HG02970 (cell line): Measurements from ENCODE around the gene CCDC177.

Experiments used
- ATAC-seq: cut with Tn5 transposase; IDR thresholded peaks from one replicate; pipeline ENCODE4 v1.9.1; 2021; ENCODE audit warnings: mild to moderate bottlenecking, moderate library complexity, moderate number of reproducible peaks; ENCODE audit not compliant: unreplicated experiment, low FRiP score

CCDC177 gene

DNA sequence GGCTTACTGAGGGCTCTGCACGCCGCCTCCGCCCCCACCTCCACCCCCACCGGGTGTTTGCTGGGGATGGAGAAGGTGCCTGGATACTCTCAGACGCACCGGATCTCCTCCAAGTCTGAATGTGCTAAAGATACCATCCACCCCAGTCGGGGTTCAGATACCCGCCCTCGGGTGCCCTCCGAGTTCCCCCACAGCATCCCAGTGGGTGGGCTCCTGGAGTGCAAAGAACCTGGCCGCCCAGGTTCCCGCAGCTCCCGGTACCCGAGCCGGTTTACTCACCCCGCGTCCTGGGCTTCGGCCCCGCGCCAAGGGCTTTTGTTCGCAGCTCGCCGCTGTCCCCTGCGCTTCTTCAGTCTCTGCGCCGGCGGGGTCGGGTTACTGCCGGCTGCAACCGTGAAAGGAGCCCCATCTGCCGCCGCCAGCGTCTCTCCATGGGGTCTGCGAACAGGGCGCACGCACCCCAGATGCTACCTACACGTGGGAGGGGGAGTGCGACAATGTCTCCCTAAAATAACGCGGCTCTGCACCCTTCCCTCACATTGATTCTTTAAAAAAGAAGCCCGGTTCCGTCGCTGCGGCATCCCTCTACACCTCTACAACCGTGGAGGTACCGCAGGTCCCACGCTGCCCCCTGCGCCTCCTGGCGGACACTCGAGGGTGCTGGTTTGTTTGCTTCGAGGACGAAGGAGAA is at the start of gene CCDC177:
Gene CCDC177 (minus strand): TSS at position 609 of the 691 bp plus-strand sequence. CDS start 1,249 bp downstream, outside the sequence.
- ATAC-seq = no peak

DNA sequence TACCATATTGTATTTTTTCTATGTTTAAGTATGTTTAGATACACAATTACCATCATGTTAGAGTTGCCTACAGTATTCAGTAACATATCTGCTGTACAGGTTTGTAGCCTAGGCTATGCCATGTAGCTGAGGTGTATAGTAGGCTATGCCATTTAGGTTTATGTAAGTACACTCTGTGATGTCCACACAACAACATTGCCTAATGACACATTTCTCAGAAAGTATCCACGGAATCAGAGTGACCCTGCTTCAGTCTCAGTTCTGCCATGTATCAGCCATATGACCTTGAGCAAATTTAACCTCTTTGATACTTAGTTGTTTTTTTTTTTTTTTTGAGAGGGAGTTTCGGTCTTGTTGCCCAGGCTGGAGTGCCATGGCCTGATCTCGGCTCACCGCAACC is 49.5 kb upstream of the CCDC177 start:
- ATAC-seq = no peak

DNA sequence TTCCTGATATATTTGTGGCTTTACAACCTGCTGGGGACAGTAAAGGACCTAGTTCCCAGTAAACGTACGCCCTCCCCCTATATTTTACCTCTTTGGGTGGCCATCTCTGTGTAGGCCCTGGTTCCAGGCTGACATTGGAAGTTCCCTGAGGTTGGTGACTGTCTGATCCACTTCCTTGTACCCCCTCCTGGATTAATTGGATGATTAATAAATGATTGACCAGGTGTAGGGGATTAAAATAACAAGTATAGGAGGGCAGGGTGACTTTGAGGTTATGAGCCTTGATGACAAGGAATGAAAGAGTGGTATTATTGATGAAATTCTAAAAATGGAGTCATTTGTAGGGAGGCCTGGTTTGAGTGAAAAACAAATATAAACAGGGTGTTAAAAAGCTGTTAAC is 46.3 kb upstream of the CCDC177 start:
- no peak for ATAC-seq

DNA sequence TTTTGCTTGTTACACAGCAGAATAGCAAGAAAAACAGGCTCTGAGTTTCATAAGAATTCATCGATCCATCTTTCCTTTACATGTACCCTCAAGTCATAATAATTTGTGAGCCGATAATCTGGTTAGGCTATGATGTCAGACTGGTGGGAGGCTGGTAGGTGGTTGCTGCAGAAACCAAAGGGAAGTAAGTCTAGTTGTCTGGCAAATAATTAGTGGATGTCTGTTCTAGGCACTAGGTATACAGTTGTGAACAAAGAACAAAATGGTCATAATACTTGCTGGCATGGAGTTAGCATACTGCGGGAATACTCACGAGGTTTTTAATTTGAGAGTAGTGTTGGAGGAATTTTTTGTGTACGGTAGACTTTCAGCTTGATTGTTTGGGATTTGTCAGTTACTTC is 45.5 kb upstream of the CCDC177 start:
- no peak for ATAC-seq

DNA sequence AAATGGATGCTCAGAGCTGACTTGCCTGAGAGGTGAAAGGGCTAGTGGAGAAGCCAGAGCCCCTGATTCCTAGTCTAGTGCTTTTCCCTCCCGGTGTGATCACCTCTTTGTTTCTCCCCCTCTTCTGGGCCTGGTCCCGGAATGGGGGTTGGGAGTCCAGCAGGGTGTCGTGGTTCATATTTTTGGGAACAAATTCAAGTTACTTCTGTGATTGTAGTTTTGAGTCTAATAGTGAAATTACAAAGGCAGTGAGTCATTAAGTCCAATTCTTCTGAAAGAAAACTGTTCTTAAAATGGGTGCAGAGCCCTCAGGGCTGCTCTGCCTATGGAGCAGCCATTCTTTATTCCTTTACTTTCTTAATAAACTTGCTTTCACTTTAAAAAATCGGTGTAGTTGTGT is 44.3 kb upstream of the CCDC177 start:
- ATAC-seq = no peak

DNA sequence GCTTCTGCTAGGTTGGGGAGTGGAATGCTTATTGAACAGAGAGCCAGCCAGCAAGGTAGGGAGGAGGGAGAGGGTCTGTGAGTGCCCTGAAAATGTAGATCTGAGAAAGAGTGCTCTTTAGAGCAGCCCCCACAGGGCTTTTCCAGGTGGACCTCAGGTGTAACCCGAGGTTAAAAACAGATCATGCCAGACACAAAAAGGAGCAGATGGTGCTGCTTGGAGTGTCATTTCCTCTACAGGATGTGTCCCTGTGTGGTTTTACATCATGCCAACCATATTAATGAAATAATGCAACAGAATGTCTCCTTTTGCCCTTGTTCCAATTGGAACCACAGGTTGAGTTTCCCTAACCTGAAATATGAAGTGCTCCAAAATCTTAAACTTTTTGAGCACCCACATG is 43.1 kb upstream of the CCDC177 start:
- ATAC-seq = no peak

DNA sequence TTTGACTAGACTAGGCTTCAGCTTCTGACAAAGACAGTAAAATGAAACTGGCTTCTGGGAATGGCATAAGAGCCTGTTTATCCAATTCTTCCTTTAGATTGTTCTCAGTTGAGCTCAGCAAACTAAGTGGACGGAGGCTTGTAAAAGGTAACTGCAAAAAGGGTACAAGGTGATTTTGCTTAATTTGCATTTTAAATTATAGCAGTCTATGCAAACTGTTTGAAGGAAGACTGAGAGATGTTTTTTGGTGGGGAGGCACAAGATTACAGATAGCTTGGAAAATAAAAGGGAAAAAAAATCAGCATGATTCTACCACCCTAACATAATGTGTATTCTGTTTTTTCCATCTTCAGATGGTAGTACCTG is 41.7 kb upstream of the CCDC177 start:
- ATAC-seq = no peak

DNA sequence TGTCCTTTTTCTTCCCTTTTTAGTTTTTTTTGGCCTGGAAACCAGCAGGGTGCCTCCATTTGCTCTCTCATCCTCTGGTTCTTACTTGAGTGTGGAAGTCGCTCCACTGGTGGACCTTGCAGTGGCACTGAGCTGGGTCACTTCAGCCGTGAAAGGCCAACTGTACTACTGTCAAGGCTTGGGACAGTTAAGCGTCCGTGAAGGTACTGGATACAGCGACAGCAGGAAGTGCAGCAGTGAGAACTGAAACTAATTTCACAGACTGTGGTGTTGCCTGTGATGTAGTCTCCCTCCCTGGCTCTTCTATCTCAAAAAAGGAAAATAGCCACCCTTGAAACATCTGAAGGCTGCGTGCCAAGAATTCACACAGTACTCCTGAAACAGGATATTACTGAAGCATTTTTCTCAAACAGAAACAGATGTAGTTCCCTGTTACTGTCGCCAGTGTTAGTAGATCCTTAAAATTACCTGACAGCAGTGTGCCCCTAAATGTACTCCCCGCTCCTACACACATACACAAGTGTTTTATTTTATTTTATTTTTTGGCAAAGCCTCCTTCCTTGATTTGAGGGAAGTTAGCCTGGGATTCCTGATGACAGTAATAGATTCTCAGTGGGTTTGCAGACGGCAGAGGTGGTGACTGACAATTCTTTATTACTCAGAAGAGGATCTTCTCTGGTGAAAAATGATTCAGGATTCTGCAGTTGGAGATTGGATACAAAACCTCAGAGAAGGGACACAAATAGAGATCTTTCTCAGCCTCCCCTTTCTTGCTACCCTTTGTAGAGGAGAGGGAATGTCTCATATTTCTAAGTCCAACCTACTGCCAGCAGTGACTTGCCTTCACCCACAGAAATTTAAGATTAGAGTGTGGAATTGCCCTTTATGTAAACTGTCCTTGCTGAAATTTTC is 41.1 kb upstream of the CCDC177 start:
- no peak for ATAC-seq

DNA sequence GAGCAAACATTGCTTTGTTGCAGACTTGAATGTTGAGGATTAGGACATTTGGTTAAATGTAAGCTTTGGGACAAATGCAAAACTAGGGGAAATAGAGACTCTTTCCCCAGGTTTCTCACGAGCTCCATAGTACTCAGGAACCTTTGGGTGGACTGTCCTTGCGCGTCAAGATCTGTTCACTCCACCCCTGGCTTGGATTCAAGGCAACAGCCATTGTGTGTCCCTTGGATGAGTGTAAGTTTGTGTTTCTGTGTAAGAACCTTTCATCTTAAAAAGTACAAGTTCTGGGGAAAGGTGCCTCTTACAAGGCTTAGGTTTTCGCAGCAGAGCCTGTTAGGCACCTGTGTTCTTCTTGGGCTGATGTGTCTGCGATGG is 40.4 kb upstream of the CCDC177 start:
- ATAC-seq = no peak

DNA sequence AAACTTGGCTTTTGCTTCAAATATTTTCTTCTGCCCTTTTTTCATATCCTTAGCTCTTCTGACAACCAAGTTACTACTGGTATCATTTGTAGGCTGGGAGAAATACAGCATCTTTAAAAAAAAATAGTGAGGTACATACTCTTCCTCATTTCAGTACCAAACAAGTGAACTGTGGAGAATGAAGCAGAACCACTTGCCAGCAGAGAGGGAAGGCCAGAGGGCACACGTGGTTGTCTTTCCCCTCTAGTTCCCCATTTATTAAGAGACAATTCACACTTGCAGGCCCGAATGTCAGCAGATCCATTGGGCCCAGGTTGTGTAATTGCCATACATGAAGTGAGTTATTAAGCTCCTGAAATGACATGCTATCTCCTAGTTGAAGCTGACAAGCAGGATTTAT is 39.9 kb upstream of the CCDC177 start:
- ATAC-seq = no peak

DNA sequence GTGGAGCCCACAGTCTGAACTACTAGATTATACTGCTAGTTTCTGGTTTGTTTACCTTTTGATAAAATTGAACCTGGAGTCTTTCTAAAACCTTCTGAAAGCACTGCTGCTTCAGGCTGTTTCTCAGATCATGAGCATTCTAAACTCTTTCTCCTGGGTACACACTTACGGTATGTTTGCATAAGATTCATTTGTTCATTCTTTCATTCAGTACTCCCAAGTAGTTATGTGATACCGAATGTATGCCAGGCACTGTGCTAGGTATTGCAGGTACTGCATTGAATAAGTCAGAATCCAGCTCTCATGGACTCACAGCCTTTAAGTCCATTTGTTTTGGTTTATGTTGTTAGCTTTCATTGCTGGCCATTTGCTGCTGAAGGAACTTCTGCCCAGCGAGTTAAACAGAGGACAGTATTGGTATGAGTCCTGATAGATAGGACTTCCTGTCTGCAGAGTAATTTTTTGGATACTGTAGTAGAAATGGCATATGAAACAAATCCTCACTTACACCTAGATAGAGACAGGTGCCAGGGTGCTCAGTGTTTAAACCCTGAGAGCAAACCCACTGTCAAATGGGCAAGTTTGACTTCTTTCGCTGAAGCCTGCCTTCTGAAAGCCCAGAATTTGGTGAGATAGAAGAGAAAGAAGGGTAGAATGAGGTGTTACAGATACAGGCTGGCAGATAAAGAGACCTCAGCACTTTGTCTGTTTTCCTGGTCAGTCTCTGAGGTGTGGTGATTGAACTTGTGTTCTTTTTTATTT is 38.8 kb upstream of the CCDC177 start:
- no peak for ATAC-seq

DNA sequence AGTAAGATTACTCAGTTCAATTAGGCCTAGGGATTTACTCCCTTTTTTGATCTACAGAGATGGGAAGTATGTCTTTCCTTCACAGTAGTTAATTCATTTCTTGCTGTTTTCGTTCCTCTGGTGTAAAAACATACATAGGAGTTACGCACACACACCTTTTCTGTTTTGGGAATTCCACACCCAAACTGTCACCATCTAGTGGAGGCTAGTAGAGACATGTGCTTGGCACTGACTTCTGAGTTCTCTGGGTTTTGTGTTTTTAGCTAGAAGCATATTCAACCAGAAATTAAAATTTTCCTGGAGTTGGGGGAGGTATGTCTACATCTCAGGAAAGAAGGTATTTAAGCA is 38.1 kb upstream of the CCDC177 start:
- ATAC-seq = no peak

DNA sequence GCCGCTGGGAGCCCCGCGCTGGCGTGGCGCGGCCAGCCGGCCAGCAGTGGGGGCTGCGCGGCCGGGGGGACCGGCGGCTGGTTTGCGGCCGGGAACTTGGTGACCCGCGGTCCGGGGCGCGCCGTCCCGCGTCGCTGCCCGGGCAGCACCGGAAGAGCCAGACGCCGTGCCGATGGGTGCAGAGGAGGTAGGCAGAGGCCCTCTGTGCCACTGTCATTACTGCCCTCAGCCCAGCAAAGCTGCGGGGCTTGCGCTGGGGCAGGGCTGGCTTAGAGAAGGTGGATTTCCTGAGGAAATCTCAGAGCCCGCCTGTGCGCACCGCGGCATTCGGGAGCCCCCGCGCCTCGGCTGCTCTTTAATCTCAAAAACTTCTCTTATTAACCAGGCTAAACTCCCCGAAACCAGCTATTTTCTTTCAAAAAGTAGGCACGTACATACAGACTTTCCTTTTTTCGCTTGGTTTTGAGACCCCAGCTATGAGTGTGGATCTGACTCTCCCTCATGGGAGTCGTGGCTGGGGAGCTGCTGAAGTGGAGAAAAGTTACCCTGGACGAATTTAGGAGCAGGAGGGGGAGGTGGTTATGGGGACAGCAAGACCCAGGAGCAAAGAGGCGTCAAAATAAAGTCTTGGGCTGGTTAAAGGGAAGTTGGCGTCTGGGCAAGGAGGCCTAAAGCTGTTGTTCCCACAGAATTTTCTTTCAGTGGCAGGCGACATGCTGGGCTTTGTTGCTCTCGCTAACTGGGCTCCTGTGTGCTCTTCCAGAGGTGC is 37.5 kb upstream of the CCDC177 start:
- ATAC-seq = peak; percentile 21

DNA sequence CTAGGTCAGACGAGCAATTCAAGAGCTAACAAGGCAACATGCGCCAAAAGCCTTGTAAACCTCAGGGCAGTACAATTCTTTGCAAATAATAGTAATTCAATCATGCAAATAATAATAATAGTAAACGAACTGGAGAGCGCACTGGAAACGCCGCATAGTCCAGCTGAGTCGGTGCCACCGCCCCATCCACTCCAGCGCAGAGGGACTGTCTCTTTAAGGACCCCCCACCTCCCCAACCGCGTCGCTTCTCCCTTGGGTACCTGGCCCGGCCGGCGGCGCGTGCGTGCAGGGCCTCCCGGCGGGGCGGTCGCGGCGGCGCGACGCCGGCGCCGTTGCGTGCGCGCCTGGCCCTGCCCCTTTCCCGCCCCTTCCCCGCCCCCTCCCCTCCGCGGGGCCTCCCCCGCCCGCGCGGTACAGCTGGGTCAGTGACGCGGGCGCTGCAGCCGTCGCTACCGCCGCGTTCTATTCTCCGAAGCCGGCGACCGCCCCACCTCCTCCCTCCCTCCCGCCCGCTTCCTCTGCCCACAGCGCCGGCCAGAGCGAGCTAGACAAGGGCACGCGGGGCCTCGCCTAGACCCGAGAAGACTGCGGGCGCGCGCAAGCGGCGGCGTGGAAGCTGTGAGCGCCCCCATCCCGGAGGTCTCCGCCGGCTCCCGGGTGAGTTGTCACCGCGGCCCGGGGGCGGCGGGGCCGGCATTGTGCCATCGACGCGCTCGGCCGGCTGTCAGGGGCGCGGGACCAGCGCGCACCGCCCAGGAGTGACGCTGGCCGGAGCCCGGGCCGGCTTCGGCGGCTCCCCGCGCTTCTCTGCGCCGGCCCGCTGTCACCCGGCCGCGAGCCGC is 36.7 kb upstream of the CCDC177 start, which contains the start of gene SUSD6:
Gene SUSD6 (plus strand): TSS at position 425 of the 842 bp plus-strand sequence. CDS start 46,997 bp downstream, outside the sequence.
- peak; percentile 69 for ATAC-seq

DNA sequence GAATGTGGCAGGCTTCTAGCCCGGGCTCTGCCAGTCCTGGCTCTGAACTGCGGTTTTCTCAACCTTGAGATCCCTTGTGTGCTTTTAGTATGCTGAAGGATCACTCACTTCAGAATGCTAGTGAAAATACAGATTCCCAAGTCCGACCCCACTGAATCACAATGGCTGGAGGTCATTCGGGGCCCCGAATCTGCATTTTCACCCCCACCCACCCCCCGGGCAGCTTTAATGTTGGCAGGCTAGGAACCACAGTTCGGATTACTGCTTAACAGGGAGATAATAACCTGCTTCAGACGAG is 36.2 kb upstream of the CCDC177 start:
- ATAC-seq = no peak

DNA sequence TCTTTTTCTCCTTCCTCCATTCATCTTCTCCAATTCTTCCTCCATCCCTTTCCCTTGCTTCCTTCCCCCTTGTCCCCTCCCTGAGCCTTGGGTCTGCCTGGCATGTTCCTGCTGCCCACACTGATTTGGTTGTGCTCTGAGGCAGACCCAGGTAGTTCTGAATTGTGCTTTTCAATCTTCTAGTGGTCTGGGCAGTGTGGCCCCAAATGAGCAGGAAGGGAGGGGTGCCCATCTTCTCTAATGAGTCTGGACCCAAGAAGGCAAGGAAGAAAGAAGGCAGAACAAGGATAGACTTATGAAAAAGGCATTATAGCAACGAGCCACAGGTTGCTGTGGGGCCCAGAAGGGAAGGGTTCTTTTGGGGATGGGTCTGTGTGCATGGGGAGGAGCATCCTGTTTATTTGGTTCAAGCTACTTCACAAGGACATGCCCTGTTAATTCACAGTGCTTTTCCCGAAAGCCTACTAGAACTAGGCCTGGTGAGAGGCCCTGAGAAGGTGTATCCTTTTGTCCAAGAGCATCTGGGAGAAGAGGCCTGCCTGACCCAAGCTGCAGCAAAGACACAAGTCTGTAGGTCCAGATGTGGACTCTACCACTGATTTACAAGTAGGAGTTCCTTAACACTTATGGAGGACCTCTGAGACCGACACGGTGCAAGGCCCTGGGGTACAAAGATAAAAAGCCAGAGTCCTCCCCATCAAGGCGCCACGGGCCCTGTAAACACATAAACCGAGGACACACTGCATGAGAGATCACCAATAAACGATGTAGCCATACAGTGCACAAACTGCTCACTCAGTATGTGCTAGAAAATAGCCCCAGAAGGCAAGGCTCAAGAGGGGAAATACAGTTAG is 35.6 kb upstream of the CCDC177 start:
- ATAC-seq = no peak

DNA sequence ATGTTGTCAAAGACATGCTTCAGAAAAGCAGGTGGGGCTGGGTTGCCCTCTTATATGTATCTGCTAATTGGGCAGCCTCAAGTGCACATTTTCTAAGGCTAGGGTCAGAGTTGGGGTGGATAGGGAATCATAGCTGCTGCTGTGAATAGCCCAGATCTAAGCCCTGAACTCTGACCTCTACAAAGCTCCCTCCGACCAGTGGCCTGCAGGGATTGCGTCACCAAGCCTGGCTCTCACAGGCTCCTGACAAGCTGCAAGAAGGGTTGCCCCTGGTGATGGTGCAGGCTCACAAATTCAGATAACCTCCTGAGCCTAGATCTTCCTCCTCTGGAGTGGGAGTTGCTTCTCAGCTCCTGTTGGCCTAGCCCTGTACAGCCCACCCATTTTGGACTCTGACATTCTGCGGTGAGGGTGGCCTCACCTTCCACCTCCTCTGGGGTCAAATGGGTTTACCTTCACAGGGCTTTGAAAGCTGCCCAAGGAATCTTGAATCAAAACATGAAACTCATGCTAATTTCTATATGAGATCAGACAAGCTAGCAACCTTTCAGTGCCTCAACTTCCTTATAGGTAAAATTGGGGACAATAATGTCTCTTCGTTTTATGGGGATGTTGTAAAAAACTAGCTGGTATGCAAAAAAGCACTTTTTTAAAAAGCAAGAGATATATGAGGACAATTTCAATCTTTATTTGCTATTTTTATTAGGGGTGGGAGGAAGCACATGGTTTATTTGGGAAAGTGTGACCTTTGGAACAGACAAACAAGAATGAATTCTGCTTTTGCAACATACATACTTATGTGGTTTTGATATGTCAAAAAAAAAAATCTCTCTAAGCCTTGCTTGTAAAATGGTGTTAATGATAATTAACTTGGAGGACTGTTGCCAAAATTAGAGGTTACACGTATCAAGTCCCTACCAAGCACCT is 31.9 kb upstream of the CCDC177 start:
- ATAC-seq = no peak

DNA sequence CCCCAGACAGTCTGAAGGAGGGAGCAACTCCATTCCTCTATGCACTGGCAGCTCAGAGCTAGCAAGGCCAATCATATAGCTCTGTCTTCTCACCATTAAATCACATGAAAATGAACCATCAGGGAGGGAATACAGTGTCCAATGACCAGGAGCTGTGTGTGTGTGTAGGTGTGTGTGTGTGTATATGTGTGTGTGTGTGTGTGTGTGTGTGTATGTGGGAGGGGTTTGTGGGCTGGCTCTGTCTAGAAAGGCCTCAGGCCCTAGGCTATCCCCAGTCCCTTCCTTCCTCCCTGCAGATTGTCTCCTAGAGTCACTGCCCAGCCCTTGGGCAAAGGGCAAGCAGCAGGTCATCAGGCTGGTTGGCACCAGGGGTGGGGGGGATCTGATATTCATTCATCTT is 31.1 kb upstream of the CCDC177 start:
- no peak for ATAC-seq
